Cardiac septum (tissue), 1 donor: ENCODE results near the gene GSG1L. TPM values are rescaled to one million over a fixed set of nuclear protein-coding genes. Genes with fewer than 3 reads are reported as not detected.
"Not testable (repeated sequence)": the region's sequence is repeated elsewhere in the genome, so short reads cannot be mapped to it uniquely, and the experiment has no call there.

Experiments used
- DNase-seq: peaks from one replicate; pipeline ENCODE4 v3.0.0-alpha.2; 2020; ENCODE audit warnings: low spot score
- intact Hi-C: fragments of 100-400 bp; cut with DNase I; formaldehyde crosslinking; loops from one replicate; pipeline ENCODE4 v1.14.0; 2022
- total RNA-seq: library from RNA; stranded (reverse); fragmentation: NEBNext Ultra II Directional; extraction: Animal tissue kit (Norgen Biotek cat#: 25700); gene quantifications from one replicate; pipeline ENCODE4 v1.2.1, GENCODE V29; 2021
- donor health status: DM: no; HTN: no; CAD: no.

GSG1L gene
- total RNA-seq, 1 donor from 2014 or later, result 8.0 TPM

- intact Hi-C loops, result no loop called here
- DNase-seq, result no peak
Measured at GRCh38 chr16:27756206-27756970, 307.1 kb downstream of the GSG1L start.

- intact Hi-C loops, result no loop called here
- DNase-seq, result no peak
Measured at GRCh38 chr16:27754788-27755690, 308.5 kb downstream of the GSG1L start.

- intact Hi-C loops, result no loop called here
- no peak for DNase-seq
Measured at GRCh38 chr16:27753563-27753962, 310.0 kb downstream of the GSG1L start.

GRCh38 chr16:27752241-27752640 is 311.3 kb downstream of the GSG1L start:
- intact Hi-C loops, result no loop called here
- no peak for DNase-seq

GRCh38 chr16:27751676-27752075 is 311.8 kb downstream of the GSG1L start:
- DNase-seq, result no peak
- intact Hi-C loops, result no loop called here

- no peak for DNase-seq
- intact Hi-C loops, result no loop called here
Measured at GRCh38 chr16:27751233-27751632, 312.3 kb downstream of the GSG1L start.

GRCh38 chr16:27749946-27750345 is 313.6 kb downstream of the GSG1L start:
- DNase-seq, result no peak
- intact Hi-C loops, result no loop called here

- intact Hi-C loops, result no loop called here
- DNase-seq, result no peak
Measured at GRCh38 chr16:27749547-27749875, 314.0 kb downstream of the GSG1L start.

GRCh38 chr16:27748868-27749546 is 314.5 kb downstream of the GSG1L start:
- DNase-seq, result no peak
- intact Hi-C loops, result no loop called here

- intact Hi-C loops, result no loop called here
- no peak for DNase-seq
Measured at GRCh38 chr16:27747946-27748345, 315.6 kb downstream of the GSG1L start.

GRCh38 chr16:27746076-27746855 is 317.2 kb downstream of the GSG1L start:
- intact Hi-C loops, result no loop called here
- no peak for DNase-seq

- intact Hi-C loops, result no loop called here
Measured at GRCh38 chr16:27745348-27745747, 318.2 kb downstream of the GSG1L start.

GRCh38 chr16:27743963-27744362 is 319.6 kb downstream of the GSG1L start:
- intact Hi-C loops, result no loop called here
- no peak for DNase-seq

More at GRCh38 chr16:27745348-27745747, 318.2 kb downstream of the GSG1L start:
- DNase-seq, result no peak

GRCh38 chr16:27743001-27743400 is 320.5 kb downstream of the GSG1L start:
- intact Hi-C loops, DNase-seq: not testable (repeated sequence)

- DNase-seq, result no peak
- intact Hi-C loops, result no loop called here
Measured at GRCh38 chr16:27742333-27742732, 321.2 kb downstream of the GSG1L start.

- DNase-seq, result no peak
- intact Hi-C loops, result no loop called here
Measured at GRCh38 chr16:27740496-27741201, 322.9 kb downstream of the GSG1L start.

- intact Hi-C loops, result no loop called here
Measured at GRCh38 chr16:27739606-27740357, 323.7 kb downstream of the GSG1L start.

GRCh38 chr16:27738596-27738995 is 324.9 kb downstream of the GSG1L start:
- DNase-seq, result no peak
- intact Hi-C loops, result no loop called here

More at GRCh38 chr16:27739606-27740357, 323.7 kb downstream of the GSG1L start:
- DNase-seq, result no peak
